Measurements from ENCODE around the gene ZC3H12C.

DNA sequence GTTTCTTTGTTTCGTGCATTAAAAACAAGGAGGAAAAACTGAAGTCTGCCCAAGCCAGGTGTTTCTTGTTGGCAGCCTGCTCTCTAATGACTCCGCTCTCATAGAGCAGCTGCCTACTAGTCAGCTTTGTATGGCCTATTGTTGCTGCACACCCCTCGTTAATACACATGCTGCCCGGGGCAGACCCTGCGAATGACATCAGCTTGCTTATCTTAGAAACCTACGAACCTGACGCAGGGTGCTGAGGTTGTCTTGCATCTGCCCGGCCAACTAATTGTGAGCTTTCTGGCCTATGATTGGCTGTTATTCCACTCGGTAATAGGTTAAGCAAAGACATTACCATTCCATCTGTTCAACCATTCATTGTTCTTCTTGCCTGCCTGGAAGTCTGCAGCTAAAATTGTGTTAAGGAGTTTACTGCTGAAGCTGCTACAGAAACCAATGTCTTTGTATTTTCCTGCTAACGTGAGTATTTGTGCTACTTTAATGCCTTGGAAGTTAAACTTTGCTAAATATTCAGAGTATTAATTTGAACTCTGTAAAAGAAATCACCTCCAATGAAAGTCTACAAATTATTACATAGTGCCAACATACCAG lies 37.5 kb downstream of the ZC3H12C start:
- TF ChIP-seq POLR2A (IDR thresholded peaks at IDR 0.05) (no peak), EP300 (IDR thresholded peaks at IDR 0.05) (no peak)
- TF ChIP-seq, protein P1, sequence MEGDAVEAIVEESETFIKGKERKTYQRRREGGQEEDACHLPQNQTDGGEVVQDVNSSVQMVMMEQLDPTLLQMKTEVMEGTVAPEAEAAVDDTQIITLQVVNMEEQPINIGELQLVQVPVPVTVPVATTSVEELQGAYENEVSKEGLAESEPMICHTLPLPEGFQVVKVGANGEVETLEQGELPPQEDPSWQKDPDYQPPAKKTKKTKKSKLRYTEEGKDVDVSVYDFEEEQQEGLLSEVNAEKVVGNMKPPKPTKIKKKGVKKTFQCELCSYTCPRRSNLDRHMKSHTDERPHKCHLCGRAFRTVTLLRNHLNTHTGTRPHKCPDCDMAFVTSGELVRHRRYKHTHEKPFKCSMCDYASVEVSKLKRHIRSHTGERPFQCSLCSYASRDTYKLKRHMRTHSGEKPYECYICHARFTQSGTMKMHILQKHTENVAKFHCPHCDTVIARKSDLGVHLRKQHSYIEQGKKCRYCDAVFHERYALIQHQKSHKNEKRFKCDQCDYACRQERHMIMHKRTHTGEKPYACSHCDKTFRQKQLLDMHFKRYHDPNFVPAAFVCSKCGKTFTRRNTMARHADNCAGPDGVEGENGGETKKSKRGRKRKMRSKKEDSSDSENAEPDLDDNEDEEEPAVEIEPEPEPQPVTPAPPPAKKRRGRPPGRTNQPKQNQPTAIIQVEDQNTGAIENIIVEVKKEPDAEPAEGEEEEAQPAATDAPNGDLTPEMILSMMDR (IDR thresholded peaks at IDR 0.05) = no peak
